ENCODE data around the gene ZFPM1.

Gene ZFPM1

DNA sequence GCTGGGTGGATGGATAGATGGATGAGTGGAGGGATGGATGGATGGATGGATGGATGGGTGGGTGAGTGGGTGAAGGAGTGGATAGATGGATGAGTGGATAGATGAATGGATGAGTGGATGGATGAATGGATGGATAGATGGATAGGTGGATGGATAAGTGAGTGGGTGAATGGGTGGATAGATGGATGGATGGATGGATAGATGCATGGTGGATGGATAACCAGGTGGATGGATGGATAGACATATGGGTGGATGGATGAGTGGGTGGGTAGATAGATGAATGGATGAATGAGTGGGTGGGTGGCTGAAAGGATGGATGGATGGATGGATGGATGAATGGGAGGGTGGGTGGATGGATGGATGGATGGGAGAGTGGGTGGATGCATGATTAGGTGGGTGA lies 66.2 kb downstream of the ZFPM1 start:
- no peak overlapping the region for H3K4me3 ChIP-seq (ENCODE audit: low read depth, low read length)
- H3K36me3 ChIP-seq (ENCODE audit: insufficient read depth, low read length) = no peaks in the 10 kb centered on the region
- no peaks in the 10 kb centered on the region for H3K4me1 ChIP-seq (ENCODE audit: control insufficient read depth, insufficient read depth, low read length, unreplicated experiment)
- no peak overlapping the region for H3K27ac ChIP-seq (ENCODE audit: low read depth, low read length)
- H3K27me3 ChIP-seq (ENCODE audit: insufficient read depth, low read length) = no peaks in the 10 kb centered on the region
- H3K79me2 ChIP-seq (ENCODE audit: control insufficient read depth, insufficient read depth, low read length, unreplicated experiment) = no peaks in the 10 kb centered on the region
- H2AFZ ChIP-seq (ENCODE audit: low read length, unreplicated experiment) = no peak overlapping the region

DNA sequence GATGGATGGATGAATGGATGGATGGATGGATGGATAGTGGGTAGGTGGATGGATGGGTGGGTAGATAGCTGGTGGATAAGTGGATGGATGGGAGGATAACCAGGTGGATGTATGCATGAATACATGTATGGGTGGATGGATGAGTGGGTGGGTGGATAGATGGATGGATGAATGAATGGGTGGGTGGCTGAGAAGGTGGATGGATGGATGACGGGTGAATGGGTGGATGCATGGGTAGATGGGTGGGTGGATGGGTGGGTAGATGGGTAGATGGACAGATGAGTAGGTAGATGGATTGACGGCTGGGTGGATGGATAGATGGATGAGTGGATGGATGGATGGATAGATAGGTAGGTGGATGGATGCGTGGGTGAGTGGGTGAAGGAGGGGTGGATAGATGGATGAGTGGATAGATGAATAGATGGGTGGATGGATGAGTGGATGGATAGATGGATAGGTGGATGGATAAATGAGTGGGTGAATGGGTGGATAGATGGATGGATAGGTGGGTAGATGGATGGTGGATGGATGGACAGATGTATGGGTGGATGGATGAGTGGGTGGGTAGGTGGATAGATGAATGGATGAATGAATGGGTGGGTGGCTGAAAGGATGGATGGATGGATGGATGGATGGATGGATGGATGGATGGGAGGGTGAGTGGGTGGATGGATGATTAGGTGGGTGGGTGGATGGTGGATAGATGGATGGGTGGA lies 67.0 kb downstream of the ZFPM1 start:
- Histone ChIP-seq H3K36me3 (ENCODE audit: insufficient read depth, low read length) (no peaks in the 10 kb centered on the region), H3K27ac (ENCODE audit: low read depth, low read length) (no peak overlapping the region), H3K4me3 (ENCODE audit: low read depth, low read length) (no peak overlapping the region), H3K27me3 (ENCODE audit: insufficient read depth, low read length) (no peaks in the 10 kb centered on the region), H2AFZ (ENCODE audit: low read length, unreplicated experiment) (no peak overlapping the region), H3K4me1 (ENCODE audit: control insufficient read depth, insufficient read depth, low read length, unreplicated experiment) (no peaks in the 10 kb centered on the region), H3K79me2 (ENCODE audit: control insufficient read depth, insufficient read depth, low read length, unreplicated experiment) (no peaks in the 10 kb centered on the region)

GRCh38 chr16:88521674-88522073 lies 68.6 kb downstream of the ZFPM1 start:
- Histone ChIP-seq H3K79me2 (ENCODE audit: control insufficient read depth, insufficient read depth, low read length, unreplicated experiment) (no peaks in the 10 kb centered on the region), H2AFZ (ENCODE audit: low read length, unreplicated experiment) (no peak overlapping the region)

DNA sequence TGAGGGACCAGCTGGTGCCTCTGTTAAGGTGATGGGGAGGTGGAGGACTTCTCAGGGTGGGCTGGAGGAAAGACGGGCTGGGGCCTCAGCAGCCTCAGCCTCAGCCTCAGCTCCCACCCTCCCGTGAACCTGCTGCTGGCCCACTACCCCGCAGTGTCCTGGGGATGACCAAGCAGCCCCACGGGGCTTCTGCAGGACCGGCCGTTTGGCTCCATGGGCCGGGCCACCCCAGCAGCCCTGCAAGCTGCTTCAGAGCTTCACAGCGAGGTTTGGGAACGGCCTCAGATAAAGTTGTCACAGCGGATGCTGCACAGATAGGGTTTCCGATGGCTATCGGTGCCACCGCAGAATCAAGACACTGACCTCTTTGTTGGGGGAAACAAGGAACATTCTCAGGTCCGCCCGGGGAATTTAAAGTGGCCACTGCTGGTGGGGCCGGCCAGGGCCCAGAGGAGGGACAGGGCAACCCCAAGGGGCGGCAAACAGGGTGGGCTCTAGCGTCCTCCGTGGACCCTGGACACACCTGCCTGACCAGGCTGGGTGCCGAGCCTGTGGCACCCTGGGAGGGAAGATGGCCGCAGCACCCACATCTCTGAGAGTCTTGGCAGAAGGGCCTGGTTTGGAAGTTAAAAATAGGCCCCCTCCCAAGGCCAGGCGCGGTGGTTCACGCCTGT lies 69.3 kb downstream of the ZFPM1 start:
- H2AFZ ChIP-seq (ENCODE audit: low read length, unreplicated experiment) = no peak overlapping the region
- H3K4me3 ChIP-seq (ENCODE audit: low read depth, low read length) = no peak overlapping the region
- no peak overlapping the region for H3K27ac ChIP-seq (ENCODE audit: low read depth, low read length)
- no peaks in the 10 kb centered on the region for H3K27me3 ChIP-seq (ENCODE audit: insufficient read depth, low read length)
- no peaks in the 10 kb centered on the region for H3K4me1 ChIP-seq (ENCODE audit: control insufficient read depth, insufficient read depth, low read length, unreplicated experiment)
- no peaks in the 10 kb centered on the region for H3K79me2 ChIP-seq (ENCODE audit: control insufficient read depth, insufficient read depth, low read length, unreplicated experiment)
- H3K36me3 ChIP-seq (ENCODE audit: insufficient read depth, low read length) = no peaks in the 10 kb centered on the region

More at GRCh38 chr16:88521674-88522073, 68.6 kb downstream of the ZFPM1 start:
- Histone ChIP-seq H3K36me3 (ENCODE audit: insufficient read depth, low read length) (no peaks in the 10 kb centered on the region), H3K4me3 (ENCODE audit: low read depth, low read length) (no peak overlapping the region), H3K27ac (ENCODE audit: low read depth, low read length) (no peak overlapping the region), H3K4me1 (ENCODE audit: control insufficient read depth, insufficient read depth, low read length, unreplicated experiment) (no peaks in the 10 kb centered on the region), H3K27me3 (ENCODE audit: insufficient read depth, low read length) (no peaks in the 10 kb centered on the region)

- no peaks in the 10 kb centered on the region for H3K79me2 ChIP-seq (ENCODE audit: control insufficient read depth, insufficient read depth, low read length, unreplicated experiment)
- H3K4me1 ChIP-seq (ENCODE audit: control insufficient read depth, insufficient read depth, low read length, unreplicated experiment) = no peaks in the 10 kb centered on the region
- no peak overlapping the region for H2AFZ ChIP-seq (ENCODE audit: low read length, unreplicated experiment)
- no peaks in the 10 kb centered on the region for H3K36me3 ChIP-seq (ENCODE audit: insufficient read depth, low read length)
- no peak overlapping the region for H3K27ac ChIP-seq (ENCODE audit: low read depth, low read length)
- H3K27me3 ChIP-seq (ENCODE audit: insufficient read depth, low read length) = no peaks in the 10 kb centered on the region
- no peak overlapping the region for H3K4me3 ChIP-seq (ENCODE audit: low read depth, low read length)
Observed at GRCh38 chr16:88523309-88524161, 70.5 kb downstream of the ZFPM1 start.

DNA sequence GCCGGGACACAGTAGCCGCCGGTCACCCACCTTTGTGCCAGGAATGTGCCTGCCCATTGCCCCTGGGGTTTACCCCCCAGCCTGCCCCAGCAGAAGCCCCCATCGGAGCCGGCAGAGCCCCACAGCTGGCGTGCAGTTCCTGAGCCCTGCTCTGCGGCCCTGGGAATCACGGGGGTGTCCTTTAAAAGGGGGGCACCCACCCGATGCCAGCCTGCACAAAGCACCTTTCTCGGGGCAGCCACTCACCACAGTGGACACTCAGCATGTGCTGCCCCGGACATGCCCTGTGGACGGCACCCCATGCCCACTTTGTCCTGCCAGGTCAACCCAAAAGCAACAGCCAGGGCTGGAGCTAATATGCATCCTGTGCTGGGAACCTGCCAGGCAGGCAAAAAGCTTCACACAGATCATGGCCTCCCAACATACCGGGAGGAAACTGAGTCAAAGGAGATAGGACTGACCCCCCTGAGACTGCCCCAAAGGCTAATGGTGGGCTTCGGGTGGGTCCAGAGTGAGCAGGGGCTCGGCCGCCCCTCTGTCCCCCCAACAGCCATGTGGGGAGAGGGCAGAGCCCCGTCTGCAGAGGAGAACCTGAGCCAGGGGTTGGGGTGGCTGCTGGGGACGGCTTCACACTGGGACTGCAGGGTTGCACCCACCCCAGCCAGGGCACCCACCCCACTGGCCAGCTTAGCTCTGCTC lies 71.3 kb downstream of the ZFPM1 start:
- H2AFZ ChIP-seq (ENCODE audit: low read length, unreplicated experiment) = no peak overlapping the region
- no peaks in the 10 kb centered on the region for H3K4me1 ChIP-seq (ENCODE audit: control insufficient read depth, insufficient read depth, low read length, unreplicated experiment)
- H3K36me3 ChIP-seq (ENCODE audit: insufficient read depth, low read length) = peaks cover 3% of the 10 kb centered on the region; the same call in 1 of the 2 replicates
- H3K27me3 ChIP-seq (ENCODE audit: insufficient read depth, low read length) = no peaks in the 10 kb centered on the region
- H3K79me2 ChIP-seq (ENCODE audit: control insufficient read depth, insufficient read depth, low read length, unreplicated experiment) = no peaks in the 10 kb centered on the region
- H3K27ac ChIP-seq (ENCODE audit: low read depth, low read length) = no peak overlapping the region
- H3K4me3 ChIP-seq (ENCODE audit: low read depth, low read length) = no peak overlapping the region

DNA sequence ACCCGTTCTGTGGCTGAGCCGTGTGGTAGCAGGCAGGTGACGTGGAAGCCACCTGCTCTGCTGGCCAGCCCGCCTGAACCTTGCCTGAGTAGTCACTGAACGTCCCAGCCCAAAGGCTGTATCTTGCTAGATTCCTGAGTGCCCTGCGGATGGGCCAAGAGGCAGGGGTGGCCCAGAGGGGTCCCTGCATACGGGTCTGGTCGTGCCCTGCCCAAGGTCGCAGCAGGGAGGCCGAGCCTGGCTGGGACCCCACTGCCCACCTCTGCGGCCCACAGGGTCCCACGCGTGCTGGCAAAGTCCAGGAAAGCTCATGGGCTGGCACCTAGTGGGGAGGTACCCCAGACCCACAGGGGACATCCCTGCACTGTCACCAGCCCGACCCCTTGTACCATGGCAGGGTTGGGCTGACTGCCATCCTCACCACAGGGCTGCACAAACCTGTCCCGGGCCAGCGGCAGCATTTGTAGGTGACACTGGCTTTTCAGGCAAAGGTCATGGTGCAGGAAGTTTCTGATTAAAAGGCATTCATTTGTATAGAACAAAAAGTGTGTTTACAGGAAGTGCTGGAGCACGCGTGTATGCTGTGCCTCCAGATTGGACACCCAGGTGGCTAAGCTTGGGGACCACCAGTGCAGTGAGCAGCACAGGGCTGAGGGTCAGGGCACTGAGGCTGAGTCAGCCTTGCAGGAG lies 72.0 kb downstream of the ZFPM1 start:
- Histone ChIP-seq H3K36me3 (ENCODE audit: insufficient read depth, low read length) (peaks cover 3% of the 10 kb centered on the region; the same call in 1 of the 2 replicates), H3K4me1 (ENCODE audit: control insufficient read depth, insufficient read depth, low read length, unreplicated experiment) (no peaks in the 10 kb centered on the region), H3K27me3 (ENCODE audit: insufficient read depth, low read length) (no peaks in the 10 kb centered on the region), H3K27ac (ENCODE audit: low read depth, low read length) (no peak overlapping the region), H3K4me3 (ENCODE audit: low read depth, low read length) (no peak overlapping the region), H2AFZ (ENCODE audit: low read length, unreplicated experiment) (no peak overlapping the region), H3K79me2 (ENCODE audit: control insufficient read depth, insufficient read depth, low read length, unreplicated experiment) (no peaks in the 10 kb centered on the region)

GRCh38 chr16:88525663-88525990 lies 72.5 kb downstream of the ZFPM1 start:
- no peak overlapping the region for H3K4me3 ChIP-seq (ENCODE audit: low read depth, low read length)
- H3K27ac ChIP-seq (ENCODE audit: low read depth, low read length) = no peak overlapping the region
- no peaks in the 10 kb centered on the region for H3K4me1 ChIP-seq (ENCODE audit: control insufficient read depth, insufficient read depth, low read length, unreplicated experiment)
- H3K36me3 ChIP-seq (ENCODE audit: insufficient read depth, low read length) = peaks cover 3% of the 10 kb centered on the region; the same call in 1 of the 2 replicates
- H2AFZ ChIP-seq (ENCODE audit: low read length, unreplicated experiment) = no peak overlapping the region
- no peaks in the 10 kb centered on the region for H3K27me3 ChIP-seq (ENCODE audit: insufficient read depth, low read length)
- no peaks in the 10 kb centered on the region for H3K79me2 ChIP-seq (ENCODE audit: control insufficient read depth, insufficient read depth, low read length, unreplicated experiment)

DNA sequence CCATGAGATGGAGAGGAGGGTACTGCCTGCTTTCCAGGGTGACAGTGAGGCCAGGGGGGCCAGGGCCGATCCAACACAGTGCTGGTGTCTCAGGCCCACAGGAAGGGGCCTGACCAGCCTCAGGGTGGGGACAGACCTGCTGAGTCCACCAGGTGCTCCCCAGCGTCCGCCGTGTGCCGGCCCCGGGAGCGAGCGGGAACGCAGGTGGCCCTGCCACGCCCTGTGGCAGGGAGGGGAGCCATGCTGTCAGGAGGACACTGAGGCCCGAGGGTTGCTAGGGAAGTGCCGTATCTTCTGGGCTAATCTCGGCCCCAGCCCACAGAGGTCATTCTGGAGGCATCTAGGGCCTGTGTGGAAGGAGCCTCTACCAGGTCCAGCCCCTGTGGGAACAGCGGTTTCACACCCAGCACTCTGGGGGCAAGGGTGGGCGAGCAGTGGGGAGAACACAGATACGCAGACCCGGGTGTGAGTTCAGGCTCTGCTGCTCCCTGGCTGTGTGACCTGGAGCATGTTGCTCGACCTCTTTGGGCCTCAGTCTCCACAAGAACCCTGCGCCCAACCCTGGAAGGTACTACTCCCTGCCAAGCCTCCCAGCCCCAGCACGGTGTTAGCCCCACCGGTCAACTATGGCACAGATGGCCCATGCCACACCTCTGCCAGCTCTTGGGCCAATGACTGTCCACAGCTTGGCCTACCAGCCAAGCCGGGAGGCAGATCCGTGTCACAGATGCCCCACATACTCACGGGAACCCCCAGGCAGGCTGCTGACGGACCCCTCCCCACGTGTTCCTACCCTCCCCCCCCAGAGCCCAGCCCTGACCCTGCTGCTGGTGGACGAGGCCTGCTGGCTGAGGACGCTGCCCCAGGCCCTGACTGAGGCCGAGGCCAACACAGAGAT lies 73.2 kb downstream of the ZFPM1 start:
- no peak overlapping the region for H3K4me3 ChIP-seq (ENCODE audit: low read depth, low read length)
- no peak overlapping the region for H2AFZ ChIP-seq (ENCODE audit: low read length, unreplicated experiment)
- peaks cover 3% of the 10 kb centered on the region; the same call in 1 of the 2 replicates for H3K36me3 ChIP-seq (ENCODE audit: insufficient read depth, low read length)
- no peaks in the 10 kb centered on the region for H3K27me3 ChIP-seq (ENCODE audit: insufficient read depth, low read length)
- no peak overlapping the region for H3K27ac ChIP-seq (ENCODE audit: low read depth, low read length)
- H3K4me1 ChIP-seq (ENCODE audit: control insufficient read depth, insufficient read depth, low read length, unreplicated experiment) = no peaks in the 10 kb centered on the region
- no peaks in the 10 kb centered on the region for H3K79me2 ChIP-seq (ENCODE audit: control insufficient read depth, insufficient read depth, low read length, unreplicated experiment)
